HepG2 (cell line): ENCODE data around the gene GNRH2. TPM values are rescaled to one million over a fixed set of nuclear protein-coding genes. Genes with fewer than 3 reads are reported as not detected.

Experiments used
- BCL6 ChIP-seq: IDR thresholded peaks from 2 replicates; pipeline ENCODE4 v1.6.1; 2016; ENCODE audit warnings: missing genetic modification reagents, missing compliant biosample characterization
- DZIP1 ChIP-seq: sonication (generic); formaldehyde crosslinking; IDR thresholded peaks from 2 replicates; pipeline ENCODE4 v1.5.0; 2020; ENCODE audit warnings: mild to moderate bottlenecking, missing genetic modification reagents
- KDM2A ChIP-seq: sonication (generic); formaldehyde crosslinking; IDR thresholded peaks from 2 replicates; pipeline ENCODE4 v1.4.0; 2020; ENCODE audit warnings: low read depth, missing genetic modification reagents, borderline replicate concordance
- STAT5B ChIP-seq: sonication (generic); formaldehyde crosslinking; IDR thresholded peaks from 2 replicates; pipeline ENCODE4 v1.4.0; 2020; ENCODE audit warnings: missing genetic modification reagents
- ZNF564 ChIP-seq: sonication (generic); formaldehyde crosslinking; IDR thresholded peaks from 2 replicates; pipeline ENCODE4 v1.8.1; 2023; ENCODE audit warnings: mild to moderate bottlenecking, missing genetic modification reagents
- ZNF7 ChIP-seq: IDR thresholded peaks from 2 replicates; pipeline ENCODE4 v1.6.1; 2016; ENCODE audit warnings: missing biosample characterization, missing genetic modification reagents
- polyA plus RNA-seq, 8 experiments: library from polyadenylated mRNA; depleted of rRNA in 3 of 8; stranded (reverse) in 7 of 8; unstranded in 1 of 8; fragments of >200 nt; fragmentation: Illumina TruSeq in 4 of 8; extraction: Trizol in 4 of 8; gene quantifications; 2 replicates each; pipeline versions ENCODE4 v1.2.1 to v1.2.3, GENCODE V29; 2011 to 2016; ENCODE audit warnings: low read depth in 4 of 8, missing spikeins in 1 of 8, mixed read lengths in 1 of 8; ENCODE audit not compliant: insufficient read depth in 1 of 8
- total RNA-seq, 5 experiments: library from RNA; depleted of rRNA; stranded (reverse); fragments of >200 nt; fragmentation: Illumina TruSeq; extraction: Trizol; gene quantifications; 2 replicates each; pipeline ENCODE4 v1.2.3, GENCODE V29; 2016; ENCODE audit warnings: low read depth in 1 of 5
- TF ChIP-seq, protein P1 (sequence below), 2 experiments: sonication (generic) in 1 of 2; formaldehyde crosslinking in 1 of 2; IDR thresholded peaks; 2 replicates each; pipeline versions ENCODE4 v1.4.0 to v1.6.1; 2016 to 2020; ENCODE audit warnings: borderline replicate concordance in 1 of 2, low read depth in 1 of 2, mild to moderate bottlenecking in 1 of 2, missing genetic modification reagents in 1 of 2
- TF ChIP-seq, protein P2 (sequence below): sonication (generic); formaldehyde crosslinking; IDR thresholded peaks from 2 replicates; pipeline ENCODE4 v1.4.0; 2020; ENCODE audit warnings: missing genetic modification reagents, mild to moderate bottlenecking, borderline replicate concordance

GNRH2 gene
- total and polyA plus RNA-seq, 2 of the 13 experiments (the other 11 are each of a cell fraction or from before 2014, with no cell fraction given) = 0.28 TPM; not detected in 1

GRCh38 chr20:3051385-3052019 lies 8.1 kb downstream of the GNRH2 start (continued):
- TF ChIP-seq, protein P1, sequence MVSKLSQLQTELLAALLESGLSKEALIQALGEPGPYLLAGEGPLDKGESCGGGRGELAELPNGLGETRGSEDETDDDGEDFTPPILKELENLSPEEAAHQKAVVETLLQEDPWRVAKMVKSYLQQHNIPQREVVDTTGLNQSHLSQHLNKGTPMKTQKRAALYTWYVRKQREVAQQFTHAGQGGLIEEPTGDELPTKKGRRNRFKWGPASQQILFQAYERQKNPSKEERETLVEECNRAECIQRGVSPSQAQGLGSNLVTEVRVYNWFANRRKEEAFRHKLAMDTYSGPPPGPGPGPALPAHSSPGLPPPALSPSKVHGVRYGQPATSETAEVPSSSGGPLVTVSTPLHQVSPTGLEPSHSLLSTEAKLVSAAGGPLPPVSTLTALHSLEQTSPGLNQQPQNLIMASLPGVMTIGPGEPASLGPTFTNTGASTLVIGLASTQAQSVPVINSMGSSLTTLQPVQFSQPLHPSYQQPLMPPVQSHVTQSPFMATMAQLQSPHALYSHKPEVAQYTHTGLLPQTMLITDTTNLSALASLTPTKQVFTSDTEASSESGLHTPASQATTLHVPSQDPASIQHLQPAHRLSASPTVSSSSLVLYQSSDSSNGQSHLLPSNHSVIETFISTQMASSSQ (IDR thresholded peaks at IDR 0.05; ENCODE audit: low read depth) = no peak
- TF ChIP-seq, protein P1 (CRISPR knock-in tag; IDR thresholded peaks at IDR 0.05; ENCODE audit: borderline replicate concordance) = no peak
- TF ChIP-seq, protein P2, sequence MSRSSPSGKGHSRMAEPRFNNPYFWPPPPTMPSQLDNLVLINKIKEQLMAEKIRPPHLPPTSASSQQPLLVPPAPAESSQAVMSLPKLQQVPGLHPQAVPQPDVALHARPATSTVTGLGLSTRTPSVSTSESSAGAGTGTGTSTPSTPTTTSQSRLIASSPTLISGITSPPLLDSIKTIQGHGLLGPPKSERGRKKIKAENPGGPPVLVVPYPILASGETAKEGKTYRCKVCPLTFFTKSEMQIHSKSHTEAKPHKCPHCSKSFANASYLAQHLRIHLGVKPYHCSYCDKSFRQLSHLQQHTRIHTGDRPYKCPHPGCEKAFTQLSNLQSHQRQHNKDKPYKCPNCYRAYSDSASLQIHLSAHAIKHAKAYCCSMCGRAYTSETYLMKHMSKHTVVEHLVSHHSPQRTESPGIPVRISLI (CRISPR knock-in tag) = peak; percentile 73
- TF ChIP-seq BCL6 (CRISPR knock-in tag) (no peak), STAT5B (CRISPR knock-in tag) (no peak), ZNF7 (no peak), DZIP1 (CRISPR knock-in tag) (no peak), KDM2A (0 out of 2 replicates have a peak, but pooled peaks have one; percentile 13), ZNF564 (CRISPR knock-in tag) (no peak)
